Activated T-helper 2 cell treated with anti-CD3 and anti-CD28 coated beads, Interferon-gamma antibody, Interleukin-2, Interleukin-4, amounts not matched to agents 10 μg/mL and 5 μg/mL and 100 μg/mL, durations not matched to agents 14 hours and 24 hours and 36 hours (primary cell): ENCODE measurements around the gene ZNF830. TPM values are rescaled to one million over a fixed set of nuclear protein-coding genes. Genes with fewer than 3 reads are reported as not detected.
A peak's percentile ranks its signal among the peaks of the same experiment; 100 is the strongest.

Experiments used
- DNase-seq: peaks from one replicate; pipeline ENCODE4 v3.0.0; 2021; ENCODE audit warnings: low spot score
- H3K27ac Mint-ChIP-seq: one replicate; pipeline ENCODE4 v1.8.0; 2021; ENCODE audit warnings: mixed read lengths
- H3K27me3 Mint-ChIP-seq: one replicate; pipeline ENCODE4 v1.8.0; 2021; ENCODE audit warnings: low read depth, mixed read lengths
- H3K36me3 Mint-ChIP-seq: one replicate; pipeline ENCODE4 v1.8.0; 2021; ENCODE audit warnings: low read depth, mixed read lengths
- H3K4me1 Mint-ChIP-seq: one replicate; pipeline ENCODE4 v1.8.0; 2021; ENCODE audit warnings: low read depth, mixed read lengths
- H3K4me3 Mint-ChIP-seq: one replicate; pipeline ENCODE4 v1.8.0; 2021; ENCODE audit warnings: low read depth, mild to moderate bottlenecking, moderate library complexity, mixed read lengths
- H3K9me3 Mint-ChIP-seq: one replicate; pipeline ENCODE4 v1.8.0; 2021; ENCODE audit warnings: mixed read lengths
- intact Hi-C: fragments of 100-400 bp; cut with micrococcal nuclease; formaldehyde crosslinking; loops from one replicate; pipeline ENCODE4 v1.15.1; 2023
- total RNA-seq: library from RNA; stranded (reverse); gene quantifications from 2 replicates; pipeline ENCODE4 v1.2.3, GENCODE V29; 2022

ZNF830 gene
- total RNA-seq, 1 donor from 2014 or later, result 24.9 TPM

DNA sequence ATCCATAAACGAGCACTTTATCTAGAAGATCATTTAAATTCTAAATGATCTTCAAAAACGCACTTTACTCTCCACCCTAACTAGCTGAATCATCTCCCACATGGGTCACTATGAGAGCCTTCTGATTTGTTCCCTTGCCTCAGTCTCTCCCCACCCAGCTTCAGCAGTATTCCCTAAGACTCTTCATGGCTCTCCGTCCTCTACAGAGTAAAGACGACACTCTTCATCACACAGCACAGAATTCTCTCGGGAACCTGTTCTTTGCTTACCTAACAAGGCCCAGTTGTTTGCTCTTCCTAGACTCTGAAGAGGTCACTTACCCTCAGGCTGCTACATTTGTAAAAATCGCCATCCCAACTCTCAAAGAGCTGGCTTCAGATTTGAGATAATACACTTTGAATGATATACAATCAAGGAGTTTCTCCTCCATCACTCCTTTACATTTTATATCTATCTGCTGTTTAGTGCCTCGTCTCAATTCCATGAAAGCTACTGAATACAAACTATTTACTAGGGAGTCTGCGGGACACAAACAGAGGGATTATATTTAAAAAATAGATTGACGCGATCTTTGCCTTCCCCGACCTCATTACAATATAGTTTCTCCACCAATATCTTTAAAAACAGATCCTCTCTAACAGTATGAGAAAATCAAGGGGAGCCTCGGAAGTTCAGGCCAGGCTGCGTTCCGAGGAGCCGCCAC, 18.5 kb downstream of the ZNF830 start:
- Mint-ChIP-seq H3K9me3 (no peaks in the 10 kb centered on the region), H3K27ac (peak overlapping the region; percentile 96), H3K4me1 (peaks cover 49% of the 10 kb centered on the region), H3K36me3 (peaks cover 22% of the 10 kb centered on the region), H3K27me3 (no peaks in the 10 kb centered on the region), H3K4me3 (peak overlapping the region; percentile 93)
- intact Hi-C loops, result loop anchor here (2.0 to 5.0 kb wide), 4 partner anchors 83 to 778 kb away; partner anchors contain the start of genes RAD51D and RFFL
- no peak for DNase-seq

DNA sequence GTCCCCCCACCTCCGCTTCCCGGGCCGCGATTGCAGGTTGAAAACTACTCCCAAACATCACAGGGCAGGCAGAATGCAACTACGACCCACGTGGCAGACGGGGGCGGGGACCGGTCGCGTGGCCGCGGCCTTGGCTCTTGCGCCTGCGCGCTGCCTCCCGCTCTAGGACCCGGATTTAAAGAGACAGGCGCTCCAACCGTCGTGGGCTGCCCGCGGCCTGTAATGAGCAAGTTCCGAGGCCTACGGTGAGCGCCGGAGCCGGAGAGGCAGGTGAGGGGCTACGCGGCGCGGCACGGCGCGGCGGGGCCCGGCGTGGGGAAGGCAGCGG, 19.0 kb downstream of the ZNF830 start, which contains the start of gene LIG3:
Gene LIG3, plus strand, starts transcription at position 160 of the 328 bp plus-strand sequence. CDS start 2,494 bp downstream, outside the sequence.
- H3K27ac Mint-ChIP-seq, result peak within 1 kb of the TSS; percentile 96
- intact Hi-C loops, result loop anchor here (2.0 to 5.0 kb wide), 4 partner anchors 82 to 778 kb away; partner anchors contain the start of genes RAD51D and RFFL
- peak within 1 kb of the TSS; percentile 94 for H3K4me3 Mint-ChIP-seq
- peak; percentile 93 for DNase-seq
- H3K36me3 Mint-ChIP-seq, result peaks cover 25% of the 10 kb centered on the region
- H3K4me1 Mint-ChIP-seq, result peaks cover 43% of the 10 kb centered on the region
- no peaks in the 10 kb centered on the region for H3K9me3 Mint-ChIP-seq
- no peaks in the 10 kb centered on the region for H3K27me3 Mint-ChIP-seq

DNA sequence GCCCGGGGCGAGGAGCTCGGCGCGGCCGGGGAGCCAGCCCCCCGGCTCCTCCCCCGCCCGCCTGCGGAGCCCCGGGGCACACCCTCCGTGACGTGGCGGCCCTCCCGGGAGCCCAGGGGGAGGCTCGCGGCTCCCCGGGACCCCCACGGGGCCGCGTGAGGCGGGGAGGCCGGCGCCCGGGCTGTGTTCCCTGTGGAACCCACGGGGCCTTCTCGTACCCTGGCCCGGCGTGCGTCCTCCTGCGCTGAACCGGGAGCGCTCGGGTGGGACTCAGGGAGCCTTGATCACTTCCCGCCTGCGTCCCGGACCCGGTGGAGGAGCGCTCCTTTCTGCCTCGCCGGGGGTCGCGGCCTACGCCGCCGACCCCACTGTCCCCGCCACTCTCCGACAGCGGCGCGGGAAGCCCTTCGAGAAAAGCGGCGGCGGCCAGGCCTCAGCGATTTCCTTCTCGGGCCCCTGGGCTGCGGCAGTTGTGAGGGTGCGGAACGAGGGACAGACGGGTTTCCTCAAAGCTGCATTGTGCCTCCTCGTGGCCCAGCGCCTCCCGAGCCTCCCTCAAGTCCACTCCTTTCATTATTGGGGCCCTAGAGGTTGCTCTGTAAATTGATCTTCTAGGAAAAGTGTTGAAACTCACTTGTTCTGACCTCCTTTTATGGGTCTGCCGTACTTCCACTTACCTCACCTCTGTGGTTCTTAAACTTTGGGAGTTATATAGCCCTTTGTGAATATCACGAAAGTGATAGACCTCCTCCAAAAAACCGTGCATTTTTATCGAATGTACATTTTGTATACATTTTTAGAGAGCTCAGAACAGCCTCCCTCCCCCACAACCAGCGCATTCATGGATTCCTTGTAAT, 19.6 kb downstream of the ZNF830 start:
- peaks cover 26% of the 10 kb centered on the region for H3K36me3 Mint-ChIP-seq
- H3K4me1 Mint-ChIP-seq, result peaks cover 39% of the 10 kb centered on the region
- H3K9me3 Mint-ChIP-seq, result no peaks in the 10 kb centered on the region
- intact Hi-C loops, result loop anchor here (1.0 to 5.0 kb wide), 6 partner anchors 20 to 779 kb away; partner anchors contain the start of genes CCT6B, RAD51D, RFFL and ZNF830
- peak overlapping the region; percentile 94 for H3K4me3 Mint-ChIP-seq
- DNase-seq, result peak; percentile 74
- peak overlapping the region; percentile 96 for H3K27ac Mint-ChIP-seq
- no peaks in the 10 kb centered on the region for H3K27me3 Mint-ChIP-seq

DNA sequence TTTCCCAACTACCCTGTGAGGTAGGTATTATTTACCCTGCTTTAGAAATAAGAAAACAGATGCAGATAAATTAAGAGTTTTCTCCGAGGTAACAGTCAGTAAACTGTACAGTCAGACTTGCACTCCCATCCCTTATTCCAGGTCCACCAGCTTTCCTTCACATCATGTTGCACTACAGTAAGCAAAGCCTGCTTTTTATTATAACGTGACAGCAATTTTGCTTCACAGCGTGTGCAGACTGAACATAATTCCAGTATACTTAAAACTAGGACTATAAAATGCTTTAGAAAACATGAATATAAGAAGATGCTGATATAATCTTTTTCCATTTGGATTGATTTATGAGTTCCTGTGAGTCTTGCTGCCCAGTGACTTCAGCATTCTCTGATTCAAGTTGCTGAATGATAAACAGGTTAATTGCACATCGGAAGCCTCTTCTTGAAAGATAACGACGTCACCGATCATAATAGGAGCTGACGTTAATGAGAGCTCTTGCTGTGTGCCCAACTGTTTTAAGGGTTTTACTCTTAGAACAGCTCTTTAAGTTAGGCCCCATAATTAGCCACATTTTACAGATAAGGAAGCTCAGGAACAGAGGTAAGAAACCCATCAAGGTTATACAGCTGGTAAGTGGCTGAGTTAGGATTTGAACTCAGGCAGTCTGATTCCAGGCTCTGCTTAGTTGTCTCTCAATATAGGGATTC, 20.4 kb downstream of the ZNF830 start:
- Mint-ChIP-seq H3K9me3 (no peaks in the 10 kb centered on the region), H3K4me1 (peaks cover 36% of the 10 kb centered on the region), H3K27ac (peak overlapping the region; percentile 96), H3K4me3 (peak overlapping the region; percentile 94), H3K36me3 (peaks cover 34% of the 10 kb centered on the region), H3K27me3 (no peaks in the 10 kb centered on the region)
- intact Hi-C loops, result loop anchor here (1.0 to 5.0 kb wide), 6 partner anchors 20 to 779 kb away; partner anchors contain the start of genes CCT6B, RAD51D, RFFL and ZNF830
- DNase-seq, result no peak

DNA sequence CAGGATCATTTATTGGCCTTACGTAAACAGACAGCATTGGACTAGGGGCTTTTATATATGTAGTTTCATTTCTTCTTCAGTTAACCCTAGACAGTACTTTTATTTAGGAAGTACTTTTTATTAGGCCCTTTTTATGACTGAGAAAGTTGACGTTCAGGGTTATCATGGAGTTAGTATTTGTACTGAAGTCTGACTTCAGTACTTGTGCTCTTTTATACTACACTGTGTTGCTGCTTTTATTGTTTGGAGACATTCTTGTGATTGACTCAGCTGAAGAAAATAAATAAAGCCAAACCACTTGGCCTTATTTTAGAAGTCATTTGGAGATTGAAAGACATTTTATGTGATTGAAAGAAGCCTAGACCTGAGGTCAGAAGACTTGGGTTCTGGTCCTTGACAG, 25.9 kb downstream of the ZNF830 start:
- Mint-ChIP-seq H3K36me3 (peaks cover 77% of the 10 kb centered on the region), H3K27me3 (no peaks in the 10 kb centered on the region), H3K4me1 (peaks cover 23% of the 10 kb centered on the region), H3K9me3 (no peaks in the 10 kb centered on the region), H3K4me3 (no peak overlapping the region), H3K27ac (no peak overlapping the region)
- intact Hi-C loops, result no loop called here
- no peak for DNase-seq

DNA sequence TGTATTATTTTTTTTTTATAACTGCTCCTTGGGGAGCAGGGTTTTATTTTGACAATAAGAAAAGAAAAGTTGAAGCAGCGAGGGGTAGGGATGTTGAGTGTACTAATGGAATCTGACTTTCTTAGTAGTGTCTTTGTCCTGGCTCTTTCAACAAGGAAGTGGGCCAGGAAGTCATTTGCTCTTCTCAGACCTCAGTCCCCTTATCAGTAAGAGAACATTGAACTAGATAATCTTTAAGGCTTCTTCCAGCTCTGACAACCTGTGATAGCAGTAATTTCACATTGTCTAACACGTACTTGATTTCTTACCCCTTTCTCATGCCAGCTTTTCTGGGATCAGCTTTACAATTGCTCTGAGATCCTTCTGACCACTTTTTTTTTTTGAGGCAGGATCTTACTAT, 27.3 kb downstream of the ZNF830 start:
- no peaks in the 10 kb centered on the region for H3K9me3 Mint-ChIP-seq
- H3K4me1 Mint-ChIP-seq, result peaks cover 16% of the 10 kb centered on the region
- H3K4me3 Mint-ChIP-seq, result no peak overlapping the region
- DNase-seq, result no peak
- H3K36me3 Mint-ChIP-seq, result peaks cover 82% of the 10 kb centered on the region
- no peak overlapping the region for H3K27ac Mint-ChIP-seq
- intact Hi-C loops, result no loop called here
- H3K27me3 Mint-ChIP-seq, result no peaks in the 10 kb centered on the region

DNA sequence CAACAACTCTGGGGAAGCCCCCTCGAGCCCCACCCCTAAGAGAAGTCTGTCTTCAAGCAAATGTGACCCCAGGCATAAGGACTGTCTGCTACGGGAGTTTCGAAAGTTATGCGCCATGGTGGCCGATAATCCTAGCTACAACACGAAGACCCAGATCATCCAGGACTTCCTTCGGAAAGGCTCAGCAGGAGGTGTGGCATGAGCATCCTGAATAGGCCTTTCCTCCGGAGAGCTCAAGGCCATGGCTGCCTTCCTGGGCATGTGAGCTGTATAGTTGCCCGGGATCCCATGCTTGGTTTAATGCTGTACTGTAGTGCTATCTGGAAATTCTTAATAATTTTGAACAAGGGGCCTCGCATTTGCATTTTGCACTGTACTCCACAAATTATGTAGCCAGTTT, 28.1 kb downstream of the ZNF830 start:
- intact Hi-C loops, result no loop called here
- H3K27ac Mint-ChIP-seq, result no peak overlapping the region
- H3K36me3 Mint-ChIP-seq, result peaks cover 80% of the 10 kb centered on the region
- H3K27me3 Mint-ChIP-seq, result no peaks in the 10 kb centered on the region
- peaks cover 9% of the 10 kb centered on the region for H3K4me1 Mint-ChIP-seq
- H3K9me3 Mint-ChIP-seq, result no peaks in the 10 kb centered on the region
- no peak overlapping the region for H3K4me3 Mint-ChIP-seq
- DNase-seq, result no peak

DNA sequence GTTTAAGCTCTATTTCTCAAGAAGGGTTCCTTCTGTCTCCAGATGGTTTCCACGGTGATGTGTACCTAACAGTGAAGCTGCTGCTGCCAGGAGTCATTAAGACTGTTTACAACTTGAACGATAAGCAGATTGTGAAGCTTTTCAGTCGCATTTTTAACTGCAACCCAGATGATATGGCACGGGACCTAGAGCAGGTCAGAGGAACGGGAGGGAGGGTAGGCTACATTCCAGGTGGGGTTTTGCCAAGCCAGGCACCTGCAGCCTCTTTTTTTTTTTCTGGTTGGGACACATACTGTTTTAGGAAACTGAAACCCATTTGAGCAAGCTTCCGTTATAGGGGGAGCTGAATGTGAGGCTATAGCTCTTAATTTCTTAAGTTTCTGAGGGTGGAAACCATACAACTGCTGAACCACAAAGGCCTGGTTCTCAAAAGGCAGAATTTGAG, 29.6 kb downstream of the ZNF830 start:
- Mint-ChIP-seq H3K36me3 (peaks cover 84% of the 10 kb centered on the region), H3K4me1 (peaks cover 9% of the 10 kb centered on the region), H3K4me3 (no peak overlapping the region), H3K27me3 (no peaks in the 10 kb centered on the region), H3K9me3 (no peaks in the 10 kb centered on the region), H3K27ac (no peak overlapping the region)
- intact Hi-C loops, result no loop called here
- no peak for DNase-seq

DNA sequence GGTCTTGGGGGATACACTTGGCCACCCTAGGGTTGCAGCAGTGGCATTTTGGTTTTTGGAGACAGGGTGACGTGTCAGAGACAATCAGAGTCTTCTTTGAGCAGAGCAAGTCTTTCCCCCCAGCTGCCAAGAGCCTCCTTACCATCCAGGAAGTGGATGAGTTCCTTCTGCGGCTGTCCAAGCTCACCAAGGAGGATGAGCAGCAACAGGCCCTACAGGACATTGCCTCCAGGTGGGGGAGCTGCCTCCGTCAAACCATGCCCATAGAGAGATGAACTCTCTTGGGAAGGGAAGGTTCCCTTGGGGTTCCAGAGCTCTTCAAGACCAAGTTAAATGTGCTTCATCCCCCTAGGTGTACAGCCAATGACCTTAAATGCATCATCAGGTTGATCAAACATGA, 30.3 kb downstream of the ZNF830 start:
- intact Hi-C loops, result no loop called here
- Mint-ChIP-seq H3K9me3 (no peaks in the 10 kb centered on the region), H3K36me3 (peaks cover 84% of the 10 kb centered on the region), H3K27me3 (no peaks in the 10 kb centered on the region), H3K27ac (no peak overlapping the region), H3K4me3 (no peak overlapping the region), H3K4me1 (peaks cover 9% of the 10 kb centered on the region)
- no peak for DNase-seq

DNA sequence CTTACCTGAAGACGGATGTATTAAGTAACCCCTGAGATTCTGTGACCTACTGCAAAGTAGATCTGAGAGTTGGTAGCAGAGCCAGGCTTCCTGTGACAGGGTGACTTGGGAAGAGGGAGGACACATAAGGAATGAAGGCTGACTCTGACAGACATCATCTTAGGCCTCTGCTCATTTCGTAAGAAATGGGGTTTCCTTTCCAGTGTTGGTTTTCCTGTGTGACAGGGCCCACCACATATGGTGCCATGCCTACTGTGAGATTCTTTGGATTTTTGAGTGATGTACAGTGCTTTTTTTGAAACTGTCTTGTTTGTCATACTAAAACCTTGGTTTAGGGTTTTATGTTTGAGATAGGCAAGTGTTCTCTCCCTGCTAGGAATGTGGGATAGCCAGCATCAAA, 31.7 kb downstream of the ZNF830 start:
- peaks cover 9% of the 10 kb centered on the region for H3K4me1 Mint-ChIP-seq
- H3K27ac Mint-ChIP-seq, result no peak overlapping the region
- H3K27me3 Mint-ChIP-seq, result no peaks in the 10 kb centered on the region
- peaks cover 79% of the 10 kb centered on the region for H3K36me3 Mint-ChIP-seq
- H3K9me3 Mint-ChIP-seq, result no peaks in the 10 kb centered on the region
- H3K4me3 Mint-ChIP-seq, result no peak overlapping the region
- no peak for DNase-seq
- intact Hi-C loops, result no loop called here

DNA sequence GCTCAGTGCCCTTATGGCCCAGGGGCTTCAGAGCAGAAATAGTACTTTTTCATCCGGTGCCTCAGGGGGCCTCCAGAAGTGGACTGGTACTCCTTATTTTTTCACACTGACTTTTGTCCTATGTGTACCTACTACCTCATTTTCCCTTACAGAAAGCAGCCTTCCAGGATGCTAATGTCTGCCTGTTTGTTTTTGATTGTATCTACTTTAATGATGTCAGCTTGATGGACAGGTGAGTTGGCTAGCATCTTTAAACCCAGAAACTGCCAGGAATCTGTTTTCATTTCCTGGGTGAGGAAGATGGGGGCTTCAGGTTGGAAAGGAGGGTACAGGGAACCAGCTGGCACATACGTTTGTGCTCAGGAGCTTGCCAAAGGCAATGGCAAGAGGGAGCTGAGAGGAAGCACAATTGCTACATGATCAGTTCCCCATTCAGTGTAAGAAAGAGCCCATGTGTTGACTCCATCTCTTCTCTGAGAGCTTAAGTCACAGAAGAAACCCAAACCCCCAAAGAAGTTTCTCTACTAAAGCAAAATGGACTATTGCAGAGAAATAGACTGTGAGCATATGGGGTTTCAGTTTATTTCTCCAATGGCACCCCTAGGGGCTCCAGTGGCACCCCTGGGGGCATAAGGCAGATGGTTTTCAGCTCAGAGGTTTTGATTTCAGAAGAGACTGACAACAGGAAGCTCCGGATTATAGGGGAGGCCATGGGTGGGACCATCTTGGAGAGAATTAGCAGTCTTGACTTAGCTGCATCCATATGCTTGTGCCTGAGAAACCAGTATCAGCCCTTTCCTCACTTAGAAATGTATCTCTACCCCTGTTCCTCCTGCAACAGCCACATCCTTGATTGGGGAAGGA, 35.3 kb downstream of the ZNF830 start:
- Mint-ChIP-seq H3K27ac (no peak overlapping the region), H3K27me3 (no peaks in the 10 kb centered on the region), H3K36me3 (peaks cover 70% of the 10 kb centered on the region), H3K4me3 (no peak overlapping the region), H3K4me1 (peaks cover 7% of the 10 kb centered on the region), H3K9me3 (no peaks in the 10 kb centered on the region)
- intact Hi-C loops, result no loop called here
- no peak for DNase-seq

DNA sequence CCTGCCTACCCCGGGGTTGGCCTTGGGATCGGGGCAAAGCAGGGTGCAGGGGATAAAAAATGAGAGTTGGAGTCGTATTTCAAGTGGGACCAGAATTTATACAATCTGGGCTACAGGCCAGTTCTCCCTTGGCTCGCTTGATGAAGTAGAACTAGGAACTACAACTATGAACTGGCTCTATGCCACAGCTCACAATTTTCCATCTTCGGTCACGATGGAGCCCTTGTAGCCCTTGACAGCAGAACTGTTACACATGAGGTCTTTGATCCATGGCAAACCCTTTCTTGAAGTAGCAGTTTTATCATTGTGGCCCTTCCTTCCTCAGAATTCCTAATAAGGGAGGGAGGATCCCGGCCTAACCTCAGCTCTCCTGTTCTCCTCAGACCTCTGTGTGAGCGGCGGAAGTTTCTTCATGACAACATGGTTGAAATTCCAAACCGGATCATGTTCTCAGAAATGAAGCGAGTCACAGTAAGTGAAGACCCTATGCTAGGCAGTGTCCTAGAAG, 36.1 kb downstream of the ZNF830 start:
- Mint-ChIP-seq H3K4me3 (no peak overlapping the region), H3K27ac (no peak overlapping the region), H3K4me1 (peaks cover 7% of the 10 kb centered on the region), H3K36me3 (peaks cover 70% of the 10 kb centered on the region), H3K9me3 (no peaks in the 10 kb centered on the region), H3K27me3 (no peaks in the 10 kb centered on the region)
- intact Hi-C loops, result no loop called here
- DNase-seq, result no peak
